NCI-H345 treated with DMSO at 0.1 percent for 48 hours (cell line): ENCODE data around the gene CDH4.

Source experiments
- DNase-seq: peaks from one replicate; lab custom pipeline; 2025; ENCODE audit not compliant: unreplicated experiment; lab: John Stamatoyannopoulos, UW

The CDH4 gene

DNA sequence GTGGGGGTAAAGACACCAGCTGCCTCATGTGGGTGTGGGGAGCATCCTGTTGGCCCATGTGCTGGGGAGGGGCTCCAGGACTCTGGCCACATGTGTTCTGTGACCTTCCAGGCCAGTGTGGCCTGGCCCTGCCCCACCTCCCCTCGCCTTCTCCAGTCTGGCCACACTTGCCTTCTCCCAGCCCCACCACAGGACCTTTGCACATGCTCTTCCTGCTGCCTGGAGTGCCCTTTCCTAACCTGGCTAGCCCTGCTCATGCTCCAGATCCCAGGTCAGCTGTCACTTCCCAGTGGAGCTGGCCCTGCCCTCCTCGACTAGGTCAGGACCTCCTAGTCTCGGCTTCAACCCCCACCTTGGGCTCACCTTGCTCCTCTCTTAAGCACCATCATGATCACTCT is 183.8 kb downstream of the CDH4 start:
- DNase-seq, result no peak

DNA sequence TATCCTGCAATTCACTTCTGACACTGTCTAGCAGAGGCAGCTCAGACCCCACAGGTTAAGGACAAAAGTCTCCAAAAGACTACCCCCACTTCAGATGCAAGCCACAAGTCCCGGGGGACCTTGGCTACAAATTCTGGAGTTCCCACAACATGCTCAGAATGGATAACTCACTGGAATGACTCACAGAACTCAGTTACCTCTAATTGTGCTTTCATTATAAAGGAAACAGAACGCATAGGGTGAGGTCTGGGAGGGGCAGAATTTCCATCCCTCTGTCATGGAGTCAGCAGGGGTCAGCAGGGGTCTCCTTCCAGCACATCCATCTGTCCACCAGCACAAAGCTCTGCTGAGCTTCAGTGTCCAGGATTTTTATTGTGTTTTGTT is 184.2 kb downstream of the CDH4 start:
- no peak for DNase-seq

DNA sequence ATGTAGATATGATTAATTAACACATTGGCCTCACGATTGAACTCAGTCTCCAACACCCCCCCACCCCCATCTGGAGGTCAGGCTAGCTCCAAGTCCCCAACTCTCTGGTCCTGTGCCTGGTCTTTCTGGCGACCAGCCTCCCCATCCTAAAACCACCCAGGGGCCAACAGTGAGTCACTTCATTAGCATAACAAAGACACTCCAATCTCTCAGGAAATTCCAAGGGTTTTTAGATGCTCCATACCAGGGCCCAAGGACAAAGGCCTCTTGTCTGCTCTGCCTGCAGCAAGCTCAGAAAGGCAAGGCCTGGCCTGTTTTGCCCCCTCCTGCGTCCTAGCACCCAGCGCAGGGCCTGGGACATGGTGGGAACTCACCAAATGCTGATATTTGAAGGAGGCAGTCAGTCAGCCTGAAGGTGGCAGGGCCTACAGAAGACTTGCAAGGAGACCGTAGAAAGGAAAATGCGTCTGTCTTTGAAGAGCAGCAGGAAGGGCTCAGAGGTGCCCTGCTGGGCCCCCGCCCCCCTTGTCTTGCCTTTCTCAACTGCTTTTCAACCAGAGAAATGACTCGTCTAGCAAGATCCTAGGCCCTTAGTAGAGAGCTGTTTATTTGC is 184.7 kb downstream of the CDH4 start:
- no peak for DNase-seq

DNA sequence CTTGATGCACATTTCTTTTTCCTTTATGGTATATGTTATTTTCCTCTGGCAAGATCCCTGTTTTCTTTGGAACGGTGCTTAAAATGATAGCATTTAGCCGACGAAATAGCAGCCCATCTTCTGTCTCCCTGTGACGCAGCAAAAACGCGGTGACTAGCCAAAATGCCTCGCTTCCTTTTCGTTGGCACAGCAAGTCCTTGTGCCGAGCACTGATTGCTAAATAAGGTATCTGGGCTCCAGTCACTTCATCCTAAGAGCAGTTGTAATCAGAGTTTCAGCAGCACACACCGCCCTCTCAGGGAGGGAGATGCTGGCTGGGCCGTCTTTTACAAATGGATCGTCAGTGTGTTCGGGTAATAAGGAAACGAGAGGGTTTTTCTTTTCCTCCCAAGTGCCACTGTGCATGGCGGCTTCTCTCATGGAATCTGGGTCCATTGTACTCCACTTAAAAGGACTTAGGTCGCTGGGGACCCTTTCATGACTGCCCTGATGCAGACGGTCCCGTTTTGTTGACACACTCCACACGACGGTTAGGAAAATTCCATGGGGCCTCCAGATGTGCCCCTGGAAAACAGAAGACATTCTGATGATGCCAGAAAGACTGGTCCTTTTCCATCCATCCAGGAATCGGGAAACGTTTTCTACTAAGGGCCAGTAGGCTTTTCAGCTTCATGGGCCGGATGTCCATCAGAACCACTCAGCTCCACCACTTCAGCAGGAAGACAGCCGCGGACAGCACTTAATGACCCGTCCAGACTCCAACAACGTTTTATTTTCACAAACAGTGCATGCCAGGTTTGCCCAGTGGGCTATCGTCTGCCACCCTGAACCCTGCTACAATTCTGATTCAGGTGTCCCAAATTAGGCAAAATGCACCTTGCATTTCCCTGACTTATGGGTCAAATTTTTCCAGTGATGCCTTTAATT is 185.5 kb downstream of the CDH4 start:
- no peak for DNase-seq

- DNase-seq, result no peak
Observed at GRCh38 chr20:61438285-61438684, 186.2 kb downstream of the CDH4 start.

DNA sequence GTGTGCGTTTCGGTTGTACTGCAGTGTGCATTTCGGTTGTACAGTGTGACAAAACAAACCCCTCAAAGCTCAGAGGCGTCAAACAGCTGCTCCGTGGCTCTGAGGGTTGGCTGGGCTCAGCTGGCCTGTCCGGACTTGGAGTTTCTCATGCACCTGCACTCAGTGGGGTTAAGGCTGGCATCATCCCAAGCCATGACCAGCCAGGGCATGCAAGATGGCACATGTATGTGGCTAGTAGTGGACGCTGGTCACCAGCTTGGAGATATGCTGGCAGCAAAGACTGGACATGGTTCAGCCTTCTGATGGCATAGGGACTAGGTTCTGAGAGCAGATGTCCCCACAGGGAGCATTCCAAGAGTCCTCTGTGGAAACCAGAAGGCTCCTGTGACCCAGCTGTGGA is 187.2 kb downstream of the CDH4 start:
- DNase-seq, result no peak

GRCh38 chr20:61440548-61441055 is 188.5 kb downstream of the CDH4 start:
- DNase-seq, result no peak

DNA sequence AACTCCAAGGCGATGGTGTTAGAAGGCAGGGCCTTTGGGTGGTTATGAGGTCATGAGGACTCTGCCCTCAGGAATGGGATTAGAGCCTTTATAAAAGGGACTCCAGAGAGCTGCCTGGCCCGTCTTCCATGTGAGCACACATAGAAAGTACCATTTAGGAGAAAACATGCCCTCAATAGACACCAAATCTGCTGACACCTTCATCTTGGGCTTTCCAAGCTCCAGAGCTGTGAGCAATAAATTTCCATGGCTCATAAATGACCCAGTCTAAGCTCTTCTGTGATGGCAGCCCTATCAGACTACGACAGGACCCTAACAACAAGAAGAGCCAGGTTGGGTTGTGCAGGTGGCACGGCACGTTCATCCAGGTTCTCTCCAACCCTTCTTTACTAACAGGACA is 189.5 kb downstream of the CDH4 start:
- no peak for DNase-seq

DNA sequence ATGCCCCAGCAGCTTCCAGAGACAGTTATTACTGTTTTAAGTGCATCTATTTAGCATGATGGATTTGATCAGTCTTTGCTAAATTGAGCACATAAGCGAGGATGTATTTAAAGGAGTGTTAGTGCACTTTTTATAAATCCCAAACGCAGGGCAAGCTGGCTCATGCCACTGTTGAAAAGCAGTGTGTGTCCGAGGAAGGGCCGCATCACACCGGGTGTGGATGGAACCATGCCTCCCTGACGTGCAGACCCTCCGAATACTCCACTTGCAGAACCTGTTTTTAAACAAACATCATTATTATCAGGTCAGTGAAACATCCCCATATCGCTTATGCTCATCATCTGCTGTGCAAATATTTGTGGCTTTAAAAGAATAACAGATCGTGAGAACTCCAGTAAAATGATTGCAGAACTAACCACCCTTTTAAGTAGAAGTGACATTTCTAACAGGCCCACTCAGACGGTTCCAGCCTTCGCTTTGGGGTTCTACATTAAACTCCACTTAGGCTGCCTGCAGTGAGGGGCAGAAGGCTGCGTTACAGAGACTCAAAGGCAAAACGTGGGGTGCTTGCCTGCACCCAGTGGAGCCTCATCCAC is 190.1 kb downstream of the CDH4 start:
- DNase-seq, result no peak

DNA sequence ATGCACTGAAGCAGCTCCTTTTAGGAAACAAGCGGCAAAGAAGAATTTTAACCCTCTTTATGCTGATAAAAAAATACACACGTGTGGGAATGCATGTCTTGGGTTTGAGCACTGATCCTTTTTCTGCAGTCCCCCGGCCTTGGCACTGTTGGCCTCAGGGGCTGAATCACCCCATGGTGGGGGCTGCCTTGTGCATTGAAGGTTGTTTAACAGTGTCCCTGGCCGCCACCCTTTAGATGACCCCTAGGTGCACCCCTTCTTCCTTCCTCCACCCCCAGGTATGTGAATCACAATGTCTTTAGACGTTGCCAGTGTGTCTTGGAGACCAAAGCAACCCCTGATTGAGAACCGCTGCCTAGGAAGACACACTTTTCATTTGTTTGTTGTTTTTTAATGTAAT is 190.7 kb downstream of the CDH4 start:
- no peak for DNase-seq

GRCh38 chr20:61443443-61444126 is 191.5 kb downstream of the CDH4 start:
- no peak for DNase-seq

DNA sequence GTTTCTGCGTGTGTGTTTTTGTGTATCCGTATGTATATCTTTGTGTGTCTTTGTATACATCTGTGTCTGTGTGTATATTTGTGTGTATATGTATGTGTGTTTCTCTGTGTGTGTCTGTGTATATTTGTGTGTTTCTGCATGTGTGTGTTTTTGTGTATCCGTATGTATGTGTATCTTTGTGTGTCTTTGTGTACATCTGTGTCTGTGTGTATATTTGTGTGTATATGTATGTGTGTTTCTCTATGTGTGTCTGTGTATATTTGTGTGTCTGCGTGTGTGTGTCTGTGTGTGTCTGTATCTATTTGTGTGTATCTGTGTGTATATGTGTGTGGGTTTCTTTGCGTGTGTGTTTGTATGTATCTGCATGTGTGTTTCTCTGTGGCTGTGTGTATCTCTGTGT is 192.6 kb downstream of the CDH4 start:
- DNase-seq, result no peak

GRCh38 chr20:61445138-61445537 is 193.1 kb downstream of the CDH4 start:
- DNase-seq, result no peak

DNA sequence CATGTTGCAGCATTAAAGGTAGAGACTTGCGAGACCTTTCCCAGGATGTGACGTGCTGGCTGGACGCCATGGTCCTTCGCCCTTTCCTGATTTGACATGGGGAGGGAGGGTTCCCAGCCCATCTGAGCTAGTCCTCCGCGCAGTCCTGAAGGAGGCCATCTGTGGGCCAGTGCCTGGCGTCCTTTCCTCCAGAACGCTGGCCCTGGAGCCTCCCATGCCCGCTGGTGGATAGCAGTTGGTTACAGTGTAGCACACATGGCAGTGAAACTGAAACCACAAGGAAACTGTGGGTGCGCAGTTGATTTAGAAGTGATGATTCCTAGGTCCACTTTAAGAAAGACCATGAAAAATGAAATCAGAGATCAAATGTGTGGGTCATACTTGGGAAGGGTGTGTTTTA is 193.7 kb downstream of the CDH4 start:
- DNase-seq, result no peak

DNA sequence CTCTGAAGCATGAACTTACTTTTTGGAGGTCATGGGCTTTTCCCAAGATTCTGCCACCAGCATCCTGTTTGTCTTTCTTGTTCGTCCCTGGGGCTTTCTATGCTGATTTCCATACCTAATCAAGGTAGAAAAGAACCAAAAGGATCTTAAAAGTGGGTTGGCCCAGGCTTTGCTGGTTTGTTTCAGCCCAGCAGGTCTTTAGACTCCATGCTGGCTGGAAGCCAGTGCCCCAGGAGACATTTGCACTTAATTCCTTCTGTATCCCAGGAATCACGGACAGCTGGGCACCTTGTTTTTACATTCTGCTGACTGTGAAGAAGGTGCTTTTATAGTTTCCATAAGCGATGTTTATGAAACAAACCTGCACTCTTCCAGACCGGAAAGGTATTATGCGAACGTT is 195.9 kb downstream of the CDH4 start:
- DNase-seq, result no peak

GRCh38 chr20:61448386-61448785 is 196.3 kb downstream of the CDH4 start:
- no peak for DNase-seq

DNA sequence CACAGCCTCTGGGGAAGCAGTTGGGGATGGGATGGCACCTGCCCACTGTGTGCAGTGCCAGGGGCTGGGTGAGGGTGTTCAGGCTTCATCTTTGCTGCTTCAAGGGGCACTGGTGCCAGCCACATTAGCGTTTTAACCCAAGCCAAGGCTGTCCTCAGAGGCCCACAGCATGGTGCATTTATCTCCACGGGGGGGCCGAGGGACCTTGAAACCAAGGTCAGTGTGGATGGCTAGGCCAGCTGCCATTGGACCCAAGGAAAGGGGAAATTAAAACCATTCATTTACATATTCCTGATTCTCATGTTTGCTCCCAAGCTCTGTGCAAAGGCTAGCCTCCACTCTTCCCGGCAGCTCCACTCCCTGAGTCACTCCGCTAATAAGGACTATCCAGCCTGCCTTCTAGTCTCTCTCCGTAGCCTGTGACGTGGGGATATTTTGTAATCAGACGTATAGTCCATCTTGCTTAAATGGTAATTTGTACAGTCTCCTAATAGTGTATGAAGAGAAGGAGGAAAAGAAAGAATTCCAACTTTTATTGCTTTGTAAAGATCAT is 197.1 kb downstream of the CDH4 start:
- no peak for DNase-seq

DNA sequence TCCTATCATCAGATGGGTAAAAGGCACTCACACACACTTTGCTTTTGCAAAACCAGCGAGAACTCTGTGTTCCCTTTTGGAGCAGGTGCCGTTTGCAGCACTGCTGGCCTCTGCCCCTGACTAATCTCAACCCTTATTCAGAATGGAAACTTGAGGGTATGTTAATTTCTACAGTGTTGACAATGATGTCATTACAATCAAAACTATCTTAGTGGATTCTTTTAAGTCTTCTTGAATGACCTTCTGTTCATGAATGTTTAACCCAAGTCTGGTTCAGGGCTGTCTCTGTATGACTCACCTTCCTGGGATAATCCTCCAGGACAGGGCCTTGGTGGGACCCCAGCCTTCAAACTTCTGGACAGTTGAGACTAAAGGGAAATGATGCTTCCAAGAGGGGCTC is 197.9 kb downstream of the CDH4 start:
- DNase-seq, result no peak

DNA sequence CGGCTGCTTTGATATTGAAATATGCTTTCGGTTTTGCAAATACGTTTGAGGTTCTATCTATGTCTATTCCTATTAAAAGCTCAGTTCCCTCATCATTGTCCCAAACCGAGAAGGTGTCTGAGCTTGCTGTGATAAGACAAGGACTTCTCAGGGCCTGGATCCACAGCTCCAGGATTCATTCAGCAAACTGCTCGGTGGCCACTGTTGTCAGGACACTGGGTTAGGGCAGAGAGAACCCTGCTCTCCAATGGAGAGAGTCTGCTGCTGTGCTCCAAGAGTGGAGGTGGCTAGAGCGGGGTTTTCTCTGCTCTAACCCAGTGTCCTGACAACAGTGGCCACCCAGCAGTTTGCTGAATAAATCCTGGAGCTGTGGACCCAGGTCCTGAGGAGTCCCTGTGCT is 198.5 kb downstream of the CDH4 start:
- DNase-seq, result no peak

GRCh38 chr20:61451009-61451408 is 198.9 kb downstream of the CDH4 start:
- DNase-seq, result no peak

DNA sequence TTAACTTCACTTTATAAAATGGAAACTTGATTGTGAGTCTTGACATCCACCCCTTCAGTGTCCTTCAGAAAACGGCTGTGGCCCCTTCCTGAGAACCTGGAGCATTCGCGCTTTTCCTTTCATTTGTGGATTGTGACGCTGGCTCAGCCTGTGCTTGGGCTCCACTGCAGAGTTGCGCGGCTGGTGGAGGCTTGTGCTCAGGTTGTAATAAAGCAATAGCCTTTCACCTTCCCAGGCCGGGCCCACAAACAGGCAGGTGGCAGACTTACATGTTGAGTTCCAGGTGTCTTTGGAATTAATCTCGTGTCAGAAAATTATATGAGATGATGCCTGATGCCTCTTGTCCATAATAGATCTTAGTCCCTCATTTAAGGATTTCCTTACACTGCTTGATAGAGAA is 199.9 kb downstream of the CDH4 start:
- DNase-seq, result no peak
